WTC11 (cell line): Measurements from ENCODE around the gene EPO. TPM values are rescaled to one million over a fixed set of nuclear protein-coding genes. Genes with fewer than 3 reads are reported as not detected.

Source experiments
- ATAC-seq: fragments of 200-7000 bp; cut with Tn5 transposase; 2 replicates; pipeline ENCODE4 v1.10.0; 2021; ENCODE audit warnings: mild to moderate bottlenecking, moderate library complexity
- CTCF ChIA-PET: fragments of 300-600 bp; sonication (Branson Sonifier 250); formaldehyde crosslinking; loops from one replicate; lab custom pipeline; 2021; ENCODE audit warnings: antibody characterized with exemption; lab: Charles Lee
- POLR2A ChIA-PET: fragments of 350-600 bp; sonication (Branson Sonifier 250); formaldehyde crosslinking; loops from one replicate; lab custom pipeline; 2021; ENCODE audit warnings: antibody characterized with exemption; lab: Charles Lee
- DNase-seq: peaks from one replicate; pipeline ENCODE4 v3.0.0; 2021; ENCODE audit warnings: low spot score
- H3K27ac Mint-ChIP-seq: 2 replicates; pipeline ENCODE4 v1.8.0; 2021; ENCODE audit warnings: mixed read lengths
- H3K27me3 Mint-ChIP-seq: 2 replicates; pipeline ENCODE4 v1.8.0; 2021; ENCODE audit warnings: low read depth, mild to moderate bottlenecking, moderate library complexity, mixed read lengths
- H3K36me3 Mint-ChIP-seq: 2 replicates; pipeline ENCODE4 v1.8.0; 2021; ENCODE audit warnings: mixed read lengths
- H3K4me1 Mint-ChIP-seq: 2 replicates; pipeline ENCODE4 v1.8.0; 2022; ENCODE audit warnings: mixed read lengths
- H3K4me3 Mint-ChIP-seq: 2 replicates; pipeline ENCODE4 v1.8.0; 2021; ENCODE audit warnings: mild to moderate bottlenecking, moderate library complexity, mixed read lengths
- H3K9me3 Mint-ChIP-seq: 2 replicates; pipeline ENCODE4 v1.8.0; 2021; ENCODE audit warnings: mixed read lengths
- ATF2 ChIP-seq: sonication (generic); formaldehyde crosslinking; IDR thresholded peaks from 2 replicates; pipeline ENCODE4 v1.8.1; 2022; ENCODE audit warnings: low read depth, missing genetic modification reagents, borderline replicate concordance
- E2F4 ChIP-seq: sonication (generic); formaldehyde crosslinking; IDR thresholded peaks from 2 replicates; pipeline ENCODE4 v1.8.1; 2022; ENCODE audit warnings: low read depth, mild to moderate bottlenecking, moderate library complexity, missing genetic modification reagents, borderline replicate concordance
- ERG ChIP-seq: fragments of 250-450 bp; sonication (Bioruptor Pico); IDR thresholded peaks from 2 replicates; pipeline ENCODE4 v1.8.0; 2021; ENCODE audit warnings: mild to moderate bottlenecking
- FOXJ3 ChIP-seq: sonication (generic); formaldehyde crosslinking; IDR thresholded peaks from 2 replicates; pipeline ENCODE4 v1.9.0; 2021; ENCODE audit warnings: missing genetic modification reagents, mild to moderate bottlenecking, borderline replicate concordance
- FOXP1 ChIP-seq: sonication (generic); formaldehyde crosslinking; IDR thresholded peaks from 2 replicates; pipeline ENCODE4 v1.8.0; 2022; ENCODE audit warnings: missing genetic modification reagents, mild to moderate bottlenecking, moderate library complexity, borderline replicate concordance
- FOXP4 ChIP-seq: sonication (generic); formaldehyde crosslinking; IDR thresholded peaks from 2 replicates; pipeline ENCODE4 v1.8.0; 2022; ENCODE audit warnings: mild to moderate bottlenecking, missing genetic modification reagents
- HMGA2 ChIP-seq: fragments of 250-450 bp; sonication (Bioruptor Pico); IDR thresholded peaks from 2 replicates; pipeline ENCODE4 v1.4.0; 2021; ENCODE audit warnings: mild to moderate bottlenecking, moderate library complexity
- IRF2 ChIP-seq: sonication (generic); formaldehyde crosslinking; IDR thresholded peaks from 2 replicates; pipeline ENCODE4 v1.8.0; 2022; ENCODE audit warnings: low read depth, missing genetic modification reagents, borderline replicate concordance
- NFATC4 ChIP-seq: fragments of 250-450 bp; sonication (Bioruptor Pico); IDR thresholded peaks from 2 replicates; pipeline ENCODE4 v1.9.0; 2021; ENCODE audit warnings: mild to moderate bottlenecking
- NFE2L1 ChIP-seq: sonication (generic); formaldehyde crosslinking; IDR thresholded peaks from 2 replicates; pipeline ENCODE4 v1.8.1; 2023; ENCODE audit warnings: missing genetic modification reagents
- NFYB ChIP-seq: sonication (generic); formaldehyde crosslinking; conservative IDR thresholded peaks from 2 replicates; pipeline ENCODE4 v1.8.0; 2022; ENCODE audit warnings: low read depth, missing genetic modification reagents
- NR1H2 ChIP-seq: sonication (generic); formaldehyde crosslinking; IDR thresholded peaks from 2 replicates; pipeline ENCODE4 v1.9.0; 2021; ENCODE audit warnings: mild to moderate bottlenecking, moderate library complexity, missing genetic modification reagents
- NR2C2 ChIP-seq: sonication (generic); formaldehyde crosslinking; IDR thresholded peaks from 2 replicates; pipeline ENCODE4 v1.8.0; 2022; ENCODE audit warnings: mild to moderate bottlenecking, missing genetic modification reagents
- PRRX2 ChIP-seq: fragments of 250-450 bp; sonication (Bioruptor Pico); IDR thresholded peaks from 2 replicates; pipeline ENCODE4 v1.8.0; 2021; ENCODE audit warnings: mild to moderate bottlenecking
- STAT6 ChIP-seq: sonication (generic); formaldehyde crosslinking; conservative IDR thresholded peaks from 2 replicates; pipeline ENCODE4 v1.8.1; 2023; ENCODE audit warnings: mild to moderate bottlenecking, low read depth, missing genetic modification reagents, moderate library complexity
- TCF7 ChIP-seq: sonication (generic); formaldehyde crosslinking; IDR thresholded peaks from 2 replicates; pipeline ENCODE4 v1.8.0; 2022; ENCODE audit warnings: mild to moderate bottlenecking, low read depth, missing genetic modification reagents, moderate library complexity
- TEAD4 ChIP-seq: sonication (generic); formaldehyde crosslinking; IDR thresholded peaks from 2 replicates; pipeline ENCODE4 v1.8.0; 2022; ENCODE audit warnings: mild to moderate bottlenecking, missing genetic modification reagents
- USF1 ChIP-seq: sonication (generic); formaldehyde crosslinking; IDR thresholded peaks from 2 replicates; pipeline ENCODE4 v1.8.0; 2022; ENCODE audit warnings: mild to moderate bottlenecking, missing genetic modification reagents
- ZBTB21 ChIP-seq: sonication (generic); formaldehyde crosslinking; IDR thresholded peaks from 2 replicates; pipeline ENCODE4 v1.8.1; 2023; ENCODE audit warnings: mild to moderate bottlenecking, missing genetic modification reagents, borderline replicate concordance
- ZBTB43 ChIP-seq: sonication (generic); formaldehyde crosslinking; IDR thresholded peaks from 2 replicates; pipeline ENCODE4 v1.8.1; 2023; ENCODE audit warnings: mild to moderate bottlenecking, missing genetic modification reagents
- ZNF121 ChIP-seq: sonication (generic); formaldehyde crosslinking; IDR thresholded peaks from 2 replicates; pipeline ENCODE4 v1.8.0; 2023; ENCODE audit warnings: missing genetic modification reagents
- ZNF138 ChIP-seq: sonication (generic); formaldehyde crosslinking; conservative IDR thresholded peaks from 2 replicates; pipeline ENCODE4 v1.8.1; 2022; ENCODE audit warnings: mild to moderate bottlenecking, moderate library complexity, missing genetic modification reagents
- ZNF263 ChIP-seq: sonication (generic); formaldehyde crosslinking; IDR thresholded peaks from 2 replicates; pipeline ENCODE4 v1.8.1; 2022; ENCODE audit warnings: low read depth, mild to moderate bottlenecking, moderate library complexity, missing genetic modification reagents
- ZNF317 ChIP-seq: sonication (generic); formaldehyde crosslinking; IDR thresholded peaks from 2 replicates; pipeline ENCODE4 v1.8.1; 2023; ENCODE audit warnings: low read depth, mild to moderate bottlenecking, moderate library complexity, missing genetic modification reagents, borderline replicate concordance
- ZNF423 ChIP-seq: fragments of 250-450 bp; sonication (Bioruptor Pico); IDR thresholded peaks from 2 replicates; pipeline ENCODE4 v2.1.2; 2022; ENCODE audit warnings: mild to moderate bottlenecking, moderate library complexity
- total RNA-seq: library from RNA; stranded (reverse); gene quantifications from 3 replicates; pipeline ENCODE4 v1.2.3, GENCODE V29; 2021

The EPO gene
- total RNA-seq, 1 experiment from 2014 or later: 0.63 TPM

- no peak for TF ChIP-seq FOXP4 (CRISPR knock-in tag)
- TF ChIP-seq NFYB (CRISPR knock-in tag): no peak
- no peak for TF ChIP-seq STAT6 (CRISPR knock-in tag)
These were observed 15.5 kb downstream of the EPO start (continued) for GRCh38 chr7:100735730-100736129.

GRCh38 chr7:100736671-100737070, 16.4 kb downstream of the EPO start:
- POLR2A ChIA-PET: no interaction called here
- no peak for DNase-seq
- no peak overlapping the region for H3K27ac Mint-ChIP-seq
- peak; percentile 52 for ATAC-seq
- 0 out of 2 replicates have a peak, but pooled peaks cover 4% of the 10 kb centered on the region for H3K9me3 Mint-ChIP-seq
- H3K27me3 Mint-ChIP-seq: peaks cover 6% of the 10 kb centered on the region
- CTCF ChIA-PET: interaction anchor here (1.5 kb wide), 1 partner anchor 31 kb away, joined by 3 read pairs; the partner anchor contains the start of gene POP7
- H3K4me1 Mint-ChIP-seq: no peaks in the 10 kb centered on the region; the same call in 1 of the 2 replicates
- peaks cover 3% of the 10 kb centered on the region; the same call in 1 of the 2 replicates for H3K36me3 Mint-ChIP-seq
- TF ChIP-seq FOXJ3 (CRISPR knock-in tag): no peak
- no peak for TF ChIP-seq FOXP1
- TF ChIP-seq ZNF121: no peak
- TF ChIP-seq NR1H2 (CRISPR knock-in tag): no peak
- no peak for TF ChIP-seq ZNF423
- TF ChIP-seq NFE2L1 (CRISPR knock-in tag): no peak
- TF ChIP-seq TCF7 (CRISPR knock-in tag): no peak
- no peak for TF ChIP-seq PRRX2 (CRISPR knock-in tag)
- TF ChIP-seq HMGA2 (CRISPR knock-in tag): no peak
- no peak for TF ChIP-seq NFATC4 (CRISPR knock-in tag)
- TF ChIP-seq ZNF317 (CRISPR knock-in tag): no peak
- no peak for TF ChIP-seq ZBTB43
- no peak for TF ChIP-seq IRF2 (CRISPR knock-in tag)
- no peak for TF ChIP-seq ATF2
- TF ChIP-seq ZNF138 (CRISPR knock-in tag): no peak
- no peak for TF ChIP-seq ZBTB21 (CRISPR knock-in tag)
- no peak overlapping the region for H3K4me3 Mint-ChIP-seq

GRCh38 chr7:100739934-100740333, 19.7 kb downstream of the EPO start:
- peaks cover 20% of the 10 kb centered on the region for H3K9me3 Mint-ChIP-seq
- CTCF ChIA-PET: no interaction called here
- H3K4me1 Mint-ChIP-seq: no peaks in the 10 kb centered on the region
- no peak overlapping the region for H3K27ac Mint-ChIP-seq
- peaks cover 20% of the 10 kb centered on the region for H3K27me3 Mint-ChIP-seq
- ATAC-seq (no peak), DNase-seq (no peak)
- H3K4me3 Mint-ChIP-seq: no peak overlapping the region
- POLR2A ChIA-PET: no interaction called here
- H3K36me3 Mint-ChIP-seq: peaks cover 15% of the 10 kb centered on the region
- TF ChIP-seq ERG (CRISPR knock-in tag) (no peak), ZNF263 (CRISPR knock-in tag) (no peak), E2F4 (CRISPR knock-in tag) (no peak), NR2C2 (CRISPR knock-in tag) (no peak), TEAD4 (no peak), USF1 (no peak)
